GM12891 (cell line): ENCODE results near the gene JPH3.

ENCODE experiments used
- POLR2A ChIP-seq: IDR thresholded peaks from 2 replicates; pipeline ENCODE4 v1.6.1; 2011; ENCODE audit warnings: low read depth, low read length, control low read depth
- POLR2AphosphoS5 ChIP-seq: IDR thresholded peaks from 2 replicates; pipeline ENCODE4 v1.6.1; 2011; ENCODE audit warnings: low read depth, low read length, control low read depth
- POU2F2 ChIP-seq: IDR thresholded peaks from 2 replicates; pipeline ENCODE4 v1.6.1; 2011; ENCODE audit warnings: low read depth, mild to moderate bottlenecking, control low read depth, low read length, moderate library complexity
- SPI1 ChIP-seq: IDR thresholded peaks from 2 replicates; pipeline ENCODE4 v1.6.1; 2011; ENCODE audit warnings: low read depth, low read length, control low read depth
- TAF1 ChIP-seq: IDR thresholded peaks from 2 replicates; pipeline ENCODE4 v1.6.1; 2011; ENCODE audit warnings: low read depth, low read length, control low read depth

- no peak for TF ChIP-seq POLR2AphosphoS5
- TF ChIP-seq POLR2A, result no peak
- no peak for TF ChIP-seq TAF1
- no peak for TF ChIP-seq POU2F2
- no peak for TF ChIP-seq SPI1
Observed at GRCh38 chr16:87692176-87692575, 89.9 kb downstream of the JPH3 start.
